Myocyte (in vitro differentiated cells): ENCODE data around the gene PLEKHM1. TPM values are rescaled to one million over a fixed set of nuclear protein-coding genes. Genes with fewer than 3 reads are reported as not detected.
A peak's percentile ranks its signal among the peaks of the same experiment; 100 is the strongest.

Experiments
- DNase-seq: peaks from one replicate; pipeline ENCODE4 v3.0.0-alpha.2; 2012; ENCODE audit warnings: low read depth
- total RNA-seq: library from RNA; depleted of rRNA; stranded (reverse); fragments of >200 nt; gene quantifications from 2 replicates; pipeline ENCODE4 v1.2.3, GENCODE V29; 2014

PLEKHM1 gene
- total RNA-seq, 1 donor from 2014 or later = 16.9 TPM

GRCh38 chr17:45441526-45442310 lies 48.8 kb downstream of the PLEKHM1 start:
- DNase-seq = peak; percentile 48

- DNase-seq = peak; percentile 65
Measured at GRCh38 chr17:45440839-45441515, 49.5 kb downstream of the PLEKHM1 start.

- peak; percentile 18 for DNase-seq
Measured at GRCh38 chr17:45440161-45440778, 50.3 kb downstream of the PLEKHM1 start.

GRCh38 chr17:45438931-45439610 lies 51.5 kb downstream of the PLEKHM1 start:
- peak; percentile 78 for DNase-seq

GRCh38 chr17:45437465-45438283 lies 52.8 kb downstream of the PLEKHM1 start:
- no peak for DNase-seq

- no peak for DNase-seq
Measured at GRCh38 chr17:45436625-45437464, 53.7 kb downstream of the PLEKHM1 start.

GRCh38 chr17:45436161-45436560 lies 54.4 kb downstream of the PLEKHM1 start:
- DNase-seq = no peak

GRCh38 chr17:45435481-45435880 lies 55.0 kb downstream of the PLEKHM1 start:
- no peak for DNase-seq

- peak; percentile 65 for DNase-seq
Measured at GRCh38 chr17:45433159-45433535, 57.4 kb downstream of the PLEKHM1 start.

- DNase-seq = peak; percentile 46
Measured at GRCh38 chr17:45432405-45433158, 57.9 kb downstream of the PLEKHM1 start, which contains the start of gene ARHGAP27. Gene ARHGAP27, minus strand, starts transcription at chr17:45432870. Its CDS starts 2,591 bp downstream, at chr17:45430279.

- peak; percentile 47 for DNase-seq
Measured at GRCh38 chr17:45431531-45432404, 58.8 kb downstream of the PLEKHM1 start.

- DNase-seq = no peak
Measured at GRCh38 chr17:45430738-45431530, 59.6 kb downstream of the PLEKHM1 start.

- no peak for DNase-seq
Measured at GRCh38 chr17:45430006-45430737, 60.3 kb downstream of the PLEKHM1 start.

GRCh38 chr17:45429339-45430005 lies 61.0 kb downstream of the PLEKHM1 start:
- no peak for DNase-seq

GRCh38 chr17:45428931-45429338 lies 61.6 kb downstream of the PLEKHM1 start:
- no peak for DNase-seq
